RWPE1 (cell line): ENCODE results near the gene NYAP2.

Experiments used
- CTCF ChIA-PET: fragments of 350-600 bp; sonication (Branson Sonifier 250); formaldehyde crosslinking; extraction: SDS; loops from one replicate; lab custom pipeline; 2021; lab: Yijun Ruan, JAX
- POLR2A ChIA-PET: fragments of 400-600 bp; formaldehyde crosslinking; extraction: SDS; loops from one replicate; lab custom pipeline; 2020; ENCODE audit warnings: antibody characterized with exemption; ENCODE audit not compliant: low non-redundant PET; lab: Yijun Ruan, JAX
- DNase-seq: peaks from one replicate; pipeline ENCODE4 v3.0.0; 2012; ENCODE audit warnings: low spot score
- H3K27ac ChIP-seq: fragments of 450-650 bp; 2 replicates; pipeline ENCODE4 v1.5.1; 2017
- TF ChIP-seq, protein P1 (sequence below): fragments of 450-650 bp; conservative IDR thresholded peaks from 2 replicates; pipeline ENCODE4 v1.5.1; 2017; ENCODE audit warnings: low read depth, mild to moderate bottlenecking

NYAP2 gene

DNA sequence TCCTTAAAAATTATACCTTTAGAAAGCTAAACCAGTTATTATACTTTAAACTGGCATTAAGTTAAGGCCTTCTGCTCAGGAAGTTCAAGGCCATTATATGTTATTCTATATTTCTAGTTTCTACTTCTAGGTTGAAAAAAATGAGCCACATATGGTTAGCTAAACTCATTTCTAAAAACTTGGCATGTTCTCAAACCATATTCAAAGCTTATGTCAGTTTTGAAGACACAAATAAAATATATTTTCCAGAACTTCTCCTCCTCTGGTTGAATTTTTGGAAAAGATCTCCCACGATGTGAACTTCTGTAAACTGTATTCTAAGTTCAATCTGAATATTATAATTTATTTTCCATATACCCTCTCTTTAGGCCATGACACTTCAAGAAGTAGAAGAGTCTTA is 103.5 kb downstream of the NYAP2 start:
- TF ChIP-seq, protein P1, sequence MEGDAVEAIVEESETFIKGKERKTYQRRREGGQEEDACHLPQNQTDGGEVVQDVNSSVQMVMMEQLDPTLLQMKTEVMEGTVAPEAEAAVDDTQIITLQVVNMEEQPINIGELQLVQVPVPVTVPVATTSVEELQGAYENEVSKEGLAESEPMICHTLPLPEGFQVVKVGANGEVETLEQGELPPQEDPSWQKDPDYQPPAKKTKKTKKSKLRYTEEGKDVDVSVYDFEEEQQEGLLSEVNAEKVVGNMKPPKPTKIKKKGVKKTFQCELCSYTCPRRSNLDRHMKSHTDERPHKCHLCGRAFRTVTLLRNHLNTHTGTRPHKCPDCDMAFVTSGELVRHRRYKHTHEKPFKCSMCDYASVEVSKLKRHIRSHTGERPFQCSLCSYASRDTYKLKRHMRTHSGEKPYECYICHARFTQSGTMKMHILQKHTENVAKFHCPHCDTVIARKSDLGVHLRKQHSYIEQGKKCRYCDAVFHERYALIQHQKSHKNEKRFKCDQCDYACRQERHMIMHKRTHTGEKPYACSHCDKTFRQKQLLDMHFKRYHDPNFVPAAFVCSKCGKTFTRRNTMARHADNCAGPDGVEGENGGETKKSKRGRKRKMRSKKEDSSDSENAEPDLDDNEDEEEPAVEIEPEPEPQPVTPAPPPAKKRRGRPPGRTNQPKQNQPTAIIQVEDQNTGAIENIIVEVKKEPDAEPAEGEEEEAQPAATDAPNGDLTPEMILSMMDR = no peak
- DNase-seq = no peak
- H3K27ac ChIP-seq = no peak overlapping the region
- ChIA-PET CTCF (interaction anchor here (0.6 kb wide), 1 partner anchor 158 kb away, joined by 3 read pairs; no protein-coding TSS in a partner anchor), POLR2A (no interaction called here)

DNA sequence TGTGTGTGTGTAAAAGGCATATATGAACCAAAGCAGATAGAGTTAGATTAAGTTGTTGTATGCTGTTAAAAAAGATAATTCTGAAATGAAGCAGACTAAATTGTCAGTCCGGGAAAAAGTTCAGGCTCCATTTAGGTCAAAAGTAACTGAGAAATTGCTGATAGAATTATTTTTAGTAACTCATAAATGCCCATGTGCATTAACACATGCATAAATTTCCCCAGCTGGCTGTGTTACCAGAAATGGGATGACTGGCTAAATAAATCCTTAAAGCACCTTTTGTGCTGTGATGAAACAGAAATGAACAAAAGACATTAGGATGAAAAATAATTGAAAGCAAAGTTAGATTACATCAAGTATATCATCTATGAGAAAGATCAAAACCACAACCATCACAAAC is 111.3 kb downstream of the NYAP2 start:
- no peak for DNase-seq
- TF ChIP-seq, protein P1 = no peak
- ChIA-PET CTCF (no interaction called here), POLR2A (no interaction called here)
- H3K27ac ChIP-seq = no peak overlapping the region

GRCh38 chr2:225512469-225512868 is 113.0 kb downstream of the NYAP2 start:
- CTCF ChIA-PET = no interaction called here
- POLR2A ChIA-PET = no interaction called here
- TF ChIP-seq, protein P1 = no peak
- no peak overlapping the region for H3K27ac ChIP-seq
- no peak for DNase-seq

DNA sequence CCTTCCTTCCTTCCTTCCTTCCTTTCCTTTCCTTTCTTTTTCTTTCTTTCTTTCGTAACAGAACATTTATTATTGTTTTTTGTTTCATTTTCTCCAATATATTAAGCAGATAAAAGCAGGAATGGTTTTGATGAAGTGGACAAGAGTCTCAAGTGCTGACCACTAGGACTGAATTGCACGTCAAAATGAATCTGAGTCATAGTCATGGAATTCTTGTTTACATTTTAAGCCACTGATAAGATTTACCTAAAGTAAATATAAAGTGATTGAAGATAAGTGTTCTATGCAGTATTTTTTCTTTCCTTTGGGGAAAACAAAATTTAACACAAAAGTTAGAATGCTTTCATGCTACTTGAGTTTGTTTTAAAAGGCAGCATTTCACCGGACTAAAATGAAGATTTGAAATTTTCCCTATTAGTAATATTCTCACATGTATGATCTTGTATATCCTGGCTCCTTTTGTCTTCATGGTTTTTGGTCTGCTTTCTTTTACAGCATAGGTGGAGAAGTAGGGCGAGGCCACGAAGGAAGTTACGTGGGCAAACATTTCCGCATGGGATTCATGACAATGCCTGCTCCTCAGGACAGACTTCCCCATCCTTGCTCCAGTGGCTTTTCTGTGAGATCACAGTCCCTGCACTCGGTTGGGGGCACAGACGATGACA is 113.5 kb downstream of the NYAP2 start:
- H3K27ac ChIP-seq = no peak overlapping the region
- ChIA-PET POLR2A (no interaction called here), CTCF (no interaction called here)
- TF ChIP-seq, protein P1 = no peak
- no peak for DNase-seq

DNA sequence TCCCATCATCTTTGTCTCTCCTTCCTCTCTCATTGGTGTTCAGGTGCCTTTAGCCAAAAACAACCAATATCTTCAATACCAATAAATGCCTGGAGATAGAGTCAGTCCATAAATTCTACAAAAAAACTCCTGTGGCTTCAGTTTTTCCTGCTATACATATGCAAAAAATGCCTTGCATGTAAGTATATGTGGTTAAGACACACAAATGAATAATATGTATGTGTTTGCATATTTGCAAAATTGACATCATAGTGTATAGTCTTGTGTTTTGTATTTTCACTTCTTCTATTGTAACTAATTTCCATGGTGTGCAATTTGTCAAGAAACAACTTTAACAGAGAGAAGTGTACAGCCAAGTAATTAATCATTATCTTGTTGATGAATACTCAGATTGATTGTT is 115.5 kb downstream of the NYAP2 start:
- TF ChIP-seq, protein P1 = no peak
- no peak for DNase-seq
- H3K27ac ChIP-seq = no peak overlapping the region
- ChIA-PET POLR2A (no interaction called here), CTCF (no interaction called here)

DNA sequence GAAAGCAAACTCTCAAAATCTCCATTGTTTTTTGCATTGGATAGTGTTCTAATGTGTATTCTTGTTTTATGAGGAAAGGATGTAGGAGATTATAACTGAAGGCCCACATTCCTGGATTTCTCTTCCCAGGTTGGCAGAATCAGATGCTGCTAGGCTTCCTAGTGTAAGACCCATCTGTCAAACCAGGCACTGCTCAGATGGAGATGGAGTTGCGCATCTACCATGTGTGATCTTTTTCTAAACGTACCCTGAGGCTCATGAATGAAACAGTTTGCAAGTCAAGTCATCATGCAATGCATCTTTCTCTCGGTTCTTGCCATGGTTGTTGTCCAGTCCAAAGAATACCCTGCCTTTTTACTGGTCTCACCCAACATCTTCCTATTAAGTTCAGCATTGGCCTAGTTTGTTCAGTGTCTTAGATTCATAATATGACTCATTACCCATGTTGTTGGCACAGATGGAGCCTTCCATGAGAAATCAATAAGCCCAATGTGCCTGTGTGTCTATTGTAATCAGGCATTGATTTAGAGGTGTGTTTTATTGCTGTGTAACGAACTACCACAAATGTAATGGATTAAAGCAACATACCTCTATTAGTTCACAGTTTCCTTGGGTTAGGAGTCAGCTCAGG is 127.4 kb downstream of the NYAP2 start:
- DNase-seq = no peak
- ChIA-PET POLR2A (no interaction called here), CTCF (no interaction called here)
- no peak overlapping the region for H3K27ac ChIP-seq
- TF ChIP-seq, protein P1 = no peak
